ENCODE data around the gene MAGEA9. TPM values are rescaled to one million over a fixed set of nuclear protein-coding genes. Genes with fewer than 3 reads are reported as not detected.

Gene MAGEA9
- polyA plus RNA-seq, 1 donor from 2014 or later, result not detected

- Histone ChIP-seq H3K4me3 (ENCODE audit: low read length) (no peak overlapping the region), H3K27me3 (ENCODE audit: insufficient read depth, low read depth, low read length) (no peaks in the 10 kb centered on the region), H3K4me2 (ENCODE audit: low read length) (no peak overlapping the region), H3K9me2 (ENCODE audit: insufficient read depth, low read length) (no peaks in the 10 kb centered on the region), H3F3A (ENCODE audit: insufficient read depth, low read length, poor library complexity, severe bottlenecking) (no peaks in the 10 kb centered on the region), H3K27ac (ENCODE audit: low read length) (no peak overlapping the region), H3K9me3 (ENCODE audit: low read length) (no peaks in the 10 kb centered on the region), H3K9ac (ENCODE audit: low read length) (no peak overlapping the region), H2AFZ (ENCODE audit: low read depth, low read length) (no peak overlapping the region), H4K20me1 (ENCODE audit: insufficient read depth) (no peaks in the 10 kb centered on the region), H3K36me3 (ENCODE audit: insufficient read depth, low read length) (no peaks in the 10 kb centered on the region), H3K79me2 (replicated peaks; ENCODE audit: insufficient read depth, low read length) (no peaks in the 10 kb centered on the region)
- no peak for TF ChIP-seq EP300 (conservative IDR thresholded peaks at IDR 0.05; ENCODE audit: poor library complexity, severe bottlenecking)
- TF ChIP-seq RAD21 (conservative IDR thresholded peaks at IDR 0.05), result no peak
- no peak for TF ChIP-seq SMC3 (conservative IDR thresholded peaks at IDR 0.05; ENCODE audit: poor library complexity)
- TF ChIP-seq, protein P1, sequence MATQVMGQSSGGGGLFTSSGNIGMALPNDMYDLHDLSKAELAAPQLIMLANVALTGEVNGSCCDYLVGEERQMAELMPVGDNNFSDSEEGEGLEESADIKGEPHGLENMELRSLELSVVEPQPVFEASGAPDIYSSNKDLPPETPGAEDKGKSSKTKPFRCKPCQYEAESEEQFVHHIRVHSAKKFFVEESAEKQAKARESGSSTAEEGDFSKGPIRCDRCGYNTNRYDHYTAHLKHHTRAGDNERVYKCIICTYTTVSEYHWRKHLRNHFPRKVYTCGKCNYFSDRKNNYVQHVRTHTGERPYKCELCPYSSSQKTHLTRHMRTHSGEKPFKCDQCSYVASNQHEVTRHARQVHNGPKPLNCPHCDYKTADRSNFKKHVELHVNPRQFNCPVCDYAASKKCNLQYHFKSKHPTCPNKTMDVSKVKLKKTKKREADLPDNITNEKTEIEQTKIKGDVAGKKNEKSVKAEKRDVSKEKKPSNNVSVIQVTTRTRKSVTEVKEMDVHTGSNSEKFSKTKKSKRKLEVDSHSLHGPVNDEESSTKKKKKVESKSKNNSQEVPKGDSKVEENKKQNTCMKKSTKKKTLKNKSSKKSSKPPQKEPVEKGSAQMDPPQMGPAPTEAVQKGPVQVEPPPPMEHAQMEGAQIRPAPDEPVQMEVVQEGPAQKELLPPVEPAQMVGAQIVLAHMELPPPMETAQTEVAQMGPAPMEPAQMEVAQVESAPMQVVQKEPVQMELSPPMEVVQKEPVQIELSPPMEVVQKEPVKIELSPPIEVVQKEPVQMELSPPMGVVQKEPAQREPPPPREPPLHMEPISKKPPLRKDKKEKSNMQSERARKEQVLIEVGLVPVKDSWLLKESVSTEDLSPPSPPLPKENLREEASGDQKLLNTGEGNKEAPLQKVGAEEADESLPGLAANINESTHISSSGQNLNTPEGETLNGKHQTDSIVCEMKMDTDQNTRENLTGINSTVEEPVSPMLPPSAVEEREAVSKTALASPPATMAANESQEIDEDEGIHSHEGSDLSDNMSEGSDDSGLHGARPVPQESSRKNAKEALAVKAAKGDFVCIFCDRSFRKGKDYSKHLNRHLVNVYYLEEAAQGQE (IDR thresholded peaks at IDR 0.05; ENCODE audit: borderline replicate concordance), result no peak
- TF ChIP-seq MXI1 (conservative IDR thresholded peaks at IDR 0.05; ENCODE audit: poor library complexity, severe bottlenecking), result no peak
- TF ChIP-seq POLR2AphosphoS5 (IDR thresholded peaks at IDR 0.05), result no peak
- no peak for TF ChIP-seq CTCF (IDR thresholded peaks at IDR 0.05; ENCODE audit: poor library complexity, severe bottlenecking)
- TF ChIP-seq EZH2 (IDR thresholded peaks at IDR 0.05; ENCODE audit: borderline replicate concordance, insufficient read depth, low read length, poor library complexity, severe bottlenecking), result no peak
- TF ChIP-seq TAF1 (IDR thresholded peaks at IDR 0.05; ENCODE audit: low read depth), result no peak
Measured at GRCh38 chrX:149804102-149804501, 22.4 kb downstream of the MAGEA9 start.

DNA sequence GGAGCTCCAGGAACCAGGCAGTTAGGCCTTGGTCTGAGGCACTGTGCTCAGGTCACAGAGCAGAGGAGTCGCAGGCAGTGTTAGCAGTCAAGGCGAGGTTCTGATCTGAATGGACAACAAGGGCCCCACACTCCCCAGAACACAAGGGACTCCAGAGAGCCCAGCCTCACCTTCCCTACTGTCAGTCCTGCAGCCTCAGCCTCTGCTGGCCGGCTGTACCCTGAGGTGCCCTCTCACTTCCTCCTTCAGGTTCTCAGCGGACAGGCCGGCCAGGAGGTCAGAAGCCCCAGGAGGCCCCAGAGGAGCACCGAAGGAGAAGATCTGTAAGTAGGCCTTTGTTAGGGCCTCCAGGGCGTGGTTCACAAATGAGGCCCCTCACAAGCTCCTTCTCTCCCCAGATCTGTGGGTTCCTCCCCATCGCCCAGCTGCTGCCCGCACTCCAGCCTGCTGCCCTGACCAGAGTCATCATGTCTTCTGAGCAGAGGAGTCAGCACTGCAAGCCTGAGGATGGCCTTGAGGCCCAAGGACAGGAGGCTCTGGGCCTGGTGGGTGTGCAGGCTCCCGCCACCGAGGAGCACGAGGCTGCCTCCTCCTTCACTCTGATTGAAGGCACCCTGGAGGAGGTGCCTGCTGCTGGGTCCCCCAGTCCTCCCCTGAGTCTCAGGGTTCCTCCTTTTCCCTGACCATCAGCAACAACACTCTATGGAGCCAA lies 26.2 kb downstream of the MAGEA9 start:
- Histone ChIP-seq H3K27me3 (ENCODE audit: insufficient read depth, low read depth, low read length) (no peaks in the 10 kb centered on the region), H4K20me1 (ENCODE audit: insufficient read depth) (no peaks in the 10 kb centered on the region), H3K9me2 (ENCODE audit: insufficient read depth, low read length) (no peaks in the 10 kb centered on the region), H3K79me2 (replicated peaks; ENCODE audit: insufficient read depth, low read length) (no peaks in the 10 kb centered on the region), H3K4me2 (ENCODE audit: low read length) (no peak overlapping the region), H3K9ac (ENCODE audit: low read length) (no peak overlapping the region), H3K27ac (ENCODE audit: low read length) (no peak overlapping the region), H3F3A (ENCODE audit: insufficient read depth, low read length, poor library complexity, severe bottlenecking) (no peaks in the 10 kb centered on the region), H3K9me3 (ENCODE audit: low read length) (no peaks in the 10 kb centered on the region), H3K4me3 (ENCODE audit: low read length) (no peak overlapping the region), H3K36me3 (ENCODE audit: insufficient read depth, low read length) (no peaks in the 10 kb centered on the region), H2AFZ (ENCODE audit: low read depth, low read length) (no peak overlapping the region)
- no peak for TF ChIP-seq CTCF (IDR thresholded peaks at IDR 0.05; ENCODE audit: poor library complexity, severe bottlenecking)
- TF ChIP-seq MXI1 (conservative IDR thresholded peaks at IDR 0.05; ENCODE audit: poor library complexity, severe bottlenecking), result no peak
- TF ChIP-seq, protein P1 (IDR thresholded peaks at IDR 0.05; ENCODE audit: borderline replicate concordance), result no peak
- TF ChIP-seq TAF1 (IDR thresholded peaks at IDR 0.05; ENCODE audit: low read depth), result no peak
- no peak for TF ChIP-seq SMC3 (conservative IDR thresholded peaks at IDR 0.05; ENCODE audit: poor library complexity)
- TF ChIP-seq RAD21 (conservative IDR thresholded peaks at IDR 0.05), result no peak
- TF ChIP-seq POLR2AphosphoS5 (IDR thresholded peaks at IDR 0.05), result no peak
- no peak for TF ChIP-seq EZH2 (IDR thresholded peaks at IDR 0.05; ENCODE audit: borderline replicate concordance, insufficient read depth, low read length, poor library complexity, severe bottlenecking)
- TF ChIP-seq EP300 (conservative IDR thresholded peaks at IDR 0.05; ENCODE audit: poor library complexity, severe bottlenecking), result no peak
